GM23338 (cell line): ENCODE results near the gene SURF4. TPM values are rescaled to one million over a fixed set of nuclear protein-coding genes. Genes with fewer than 3 reads are reported as not detected.

Experiments used
- ATAC-seq: fragments of 200-7000 bp; cut with Tn5 transposase; 3 replicates; pipeline ENCODE4 v1.9.1; 2020
- DNase-seq: peaks from one replicate; pipeline ENCODE4 v3.0.0-alpha.2; 2015; ENCODE audit warnings: low spot score
- H2AFZ ChIP-seq: fragments of 200-600 bp; sonication (generic); 2 replicates; pipeline ENCODE4 v1.8.0; 2016; ENCODE audit warnings: antibody characterized with exemption, mild to moderate bottlenecking, moderate library complexity
- H3F3A ChIP-seq: fragments of 200-600 bp; sonication (generic); replicated peaks from 2 replicates; pipeline ENCODE4 v1.8.0; 2017; ENCODE audit warnings: antibody characterized with exemption, mixed run types, low read depth
- H3K27ac ChIP-seq: fragments of 200-600 bp; sonication (generic); 2 replicates; pipeline ENCODE4 v1.6.1; 2016; ENCODE audit warnings: low read depth
- H3K27me3 ChIP-seq: fragments of 200-600 bp; sonication (generic); 2 replicates; pipeline ENCODE4 v1.8.0; 2016; ENCODE audit warnings: mild to moderate bottlenecking, mixed run types, moderate library complexity; ENCODE audit not compliant: insufficient read depth
- H3K36me3 ChIP-seq: fragments of 200-600 bp; sonication (generic); 2 replicates; pipeline ENCODE4 v1.8.0; 2016; ENCODE audit warnings: mild to moderate bottlenecking; ENCODE audit not compliant: insufficient read depth
- H3K4me1 ChIP-seq: fragments of 200-600 bp; sonication (generic); 2 replicates; pipeline ENCODE4 v1.8.0; 2016; ENCODE audit warnings: mild to moderate bottlenecking, moderate library complexity; ENCODE audit not compliant: insufficient read depth
- H3K4me2 ChIP-seq: fragments of 200-600 bp; sonication (generic); 2 replicates; pipeline ENCODE4 v1.7.1; 2017; ENCODE audit warnings: mixed run types
- H3K4me3 ChIP-seq: fragments of 200-600 bp; sonication (generic); 2 replicates; pipeline ENCODE4 v1.6.1; 2016; ENCODE audit warnings: mixed run types
- H3K79me2 ChIP-seq: fragments of 200-600 bp; sonication (generic); replicated peaks from 2 replicates; pipeline ENCODE4 v1.8.0; 2017; ENCODE audit warnings: mild to moderate bottlenecking; ENCODE audit not compliant: insufficient read depth
- H3K9me2 ChIP-seq: fragments of 200-600 bp; sonication (generic); 2 replicates; pipeline ENCODE4 v1.8.0; 2017; ENCODE audit not compliant: insufficient read depth
- H4K20me1 ChIP-seq: fragments of 200-600 bp; sonication (generic); replicated peaks from 2 replicates; pipeline ENCODE4 v1.8.0; 2017; ENCODE audit warnings: mild to moderate bottlenecking; ENCODE audit not compliant: insufficient read depth
- H3K27ac Mint-ChIP-seq: 2 replicates; pipeline ENCODE4 v1.8.0; 2020; ENCODE audit warnings: inconsistent platforms, mild to moderate bottlenecking, moderate library complexity, mixed read lengths
- H3K27me3 Mint-ChIP-seq: 3 replicates; pipeline ENCODE4 v1.8.0; 2022; ENCODE audit warnings: low read depth, mild to moderate bottlenecking, moderate library complexity, mixed read lengths, inconsistent platforms; ENCODE audit not compliant: insufficient read depth, poor library complexity
- H3K36me3 Mint-ChIP-seq: 3 replicates; pipeline ENCODE4 v1.8.0; 2021; ENCODE audit warnings: low read depth, mild to moderate bottlenecking, inconsistent platforms, moderate library complexity, mixed read lengths
- H3K4me1 Mint-ChIP-seq: 3 replicates; pipeline ENCODE4 v1.8.0; 2020; ENCODE audit warnings: mild to moderate bottlenecking, inconsistent platforms, mixed read lengths
- H3K4me3 Mint-ChIP-seq: 3 replicates; pipeline ENCODE4 v1.8.0; 2021; ENCODE audit warnings: moderate library complexity, mild to moderate bottlenecking, inconsistent platforms, mixed read lengths
- H3K9me3 Mint-ChIP-seq: 3 replicates; pipeline ENCODE4 v1.8.0; 2020; ENCODE audit warnings: moderate library complexity, mild to moderate bottlenecking, inconsistent platforms, mixed read lengths
- JUNB ChIP-seq: IDR thresholded peaks from one replicate; pipeline ENCODE4 v1.6.1; 2016; ENCODE audit warnings: antibody characterized with exemption; ENCODE audit not compliant: unreplicated experiment
- NANOG ChIP-seq: IDR thresholded peaks from 2 replicates; pipeline ENCODE4 v1.6.1; 2016; ENCODE audit warnings: antibody characterized with exemption, borderline replicate concordance
- STAT1 ChIP-seq: IDR thresholded peaks from one replicate; pipeline ENCODE4 v1.6.1; 2016; ENCODE audit warnings: antibody characterized with exemption; ENCODE audit not compliant: unreplicated experiment
- ZNF114 ChIP-seq: fragments of 250-450 bp; sonication (Bioruptor Pico); IDR thresholded peaks from 2 replicates; pipeline ENCODE4 v1.5.0; 2020; ENCODE audit warnings: mild to moderate bottlenecking, moderate library complexity
- polyA plus RNA-seq: library from polyadenylated mRNA; unstranded; fragments of >200 nt; fragmentation: Nextera tagmentation; extraction: Ambion mirVana; gene quantifications from 2 replicates; pipeline ENCODE4 v1.2.1, GENCODE V29; 2016
- total RNA-seq: library from RNA; depleted of rRNA; stranded (reverse); fragments of >200 nt; shearing (Covaris generic); gene quantifications from 2 replicates; pipeline ENCODE4 v1.2.3, GENCODE V29; 2014
- TF ChIP-seq, protein P1 (sequence below), 2 experiments: fragments of 200-600 bp in 1 of 2; sonication (generic) in 1 of 2; conservative IDR thresholded peaks; 2 replicates each; pipeline versions ENCODE4 v1.5.1 to v1.6.1; 2016 to 2017; ENCODE audit warnings: antibody characterized with exemption in 2 of 2, low read depth in 2 of 2, mild to moderate bottlenecking in 2 of 2, moderate library complexity in 1 of 2
- TF ChIP-seq, protein P2 (sequence below): IDR thresholded peaks from one replicate; pipeline ENCODE4 v1.6.1; 2018; ENCODE audit warnings: antibody characterized with exemption; ENCODE audit not compliant: unreplicated experiment

Gene SURF4
- total and polyA plus RNA-seq, 2 experiments from 2014 or later: 66.3 to 242 TPM

DNA sequence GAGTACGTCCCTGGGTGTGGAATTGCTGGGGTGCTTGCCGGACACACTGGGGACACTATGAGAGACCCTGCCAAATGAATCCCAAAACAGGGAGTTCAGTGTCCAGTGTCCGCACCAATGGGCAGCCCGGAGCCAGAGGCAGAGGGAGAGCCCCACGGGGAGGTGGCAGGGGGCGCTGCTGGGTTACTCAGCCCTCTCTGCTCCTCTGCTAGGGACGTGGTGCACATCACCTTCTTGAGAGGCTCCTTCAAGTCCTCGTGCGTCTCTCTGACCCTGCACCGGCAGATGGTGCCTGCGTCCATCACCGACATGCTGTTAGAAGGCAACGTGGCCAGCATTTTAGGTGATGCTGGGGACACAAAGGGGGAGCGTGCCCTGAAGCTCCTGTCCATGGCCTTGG is 21.1 kb upstream of the SURF4 start:
- Histone ChIP-seq H3K4me1 (no peaks in the 10 kb centered on the region), H3K27me3 (no peaks in the 10 kb centered on the region), H3K36me3 (no peaks in the 10 kb centered on the region), H3K9me2 (no peaks in the 10 kb centered on the region), H3K79me2 (no peaks in the 10 kb centered on the region), H3K4me2 (no peak overlapping the region), H3K4me3 (no peak overlapping the region), H3F3A (no peaks in the 10 kb centered on the region), H3K27ac (no peak overlapping the region), H2AFZ (no peak overlapping the region), H4K20me1 (no peaks in the 10 kb centered on the region)
- TF ChIP-seq, protein P1, sequence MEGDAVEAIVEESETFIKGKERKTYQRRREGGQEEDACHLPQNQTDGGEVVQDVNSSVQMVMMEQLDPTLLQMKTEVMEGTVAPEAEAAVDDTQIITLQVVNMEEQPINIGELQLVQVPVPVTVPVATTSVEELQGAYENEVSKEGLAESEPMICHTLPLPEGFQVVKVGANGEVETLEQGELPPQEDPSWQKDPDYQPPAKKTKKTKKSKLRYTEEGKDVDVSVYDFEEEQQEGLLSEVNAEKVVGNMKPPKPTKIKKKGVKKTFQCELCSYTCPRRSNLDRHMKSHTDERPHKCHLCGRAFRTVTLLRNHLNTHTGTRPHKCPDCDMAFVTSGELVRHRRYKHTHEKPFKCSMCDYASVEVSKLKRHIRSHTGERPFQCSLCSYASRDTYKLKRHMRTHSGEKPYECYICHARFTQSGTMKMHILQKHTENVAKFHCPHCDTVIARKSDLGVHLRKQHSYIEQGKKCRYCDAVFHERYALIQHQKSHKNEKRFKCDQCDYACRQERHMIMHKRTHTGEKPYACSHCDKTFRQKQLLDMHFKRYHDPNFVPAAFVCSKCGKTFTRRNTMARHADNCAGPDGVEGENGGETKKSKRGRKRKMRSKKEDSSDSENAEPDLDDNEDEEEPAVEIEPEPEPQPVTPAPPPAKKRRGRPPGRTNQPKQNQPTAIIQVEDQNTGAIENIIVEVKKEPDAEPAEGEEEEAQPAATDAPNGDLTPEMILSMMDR (conservative IDR thresholded peaks at IDR 0.05; ENCODE audit: low read depth in 2 of 2): peak; percentile 61 to 84
- TF ChIP-seq STAT1: no peak
- no peaks in the 10 kb centered on the region for H3K36me3 Mint-ChIP-seq
- ATAC-seq: peak; percentile 94
- no peaks in the 10 kb centered on the region for H3K9me3 Mint-ChIP-seq
- H3K4me1 Mint-ChIP-seq: no peaks in the 10 kb centered on the region
- no peak overlapping the region for H3K4me3 Mint-ChIP-seq
- H3K27me3 Mint-ChIP-seq: peaks cover 14% of the 10 kb centered on the region
- DNase-seq: peak; percentile 86
- no peak overlapping the region for H3K27ac Mint-ChIP-seq

DNA sequence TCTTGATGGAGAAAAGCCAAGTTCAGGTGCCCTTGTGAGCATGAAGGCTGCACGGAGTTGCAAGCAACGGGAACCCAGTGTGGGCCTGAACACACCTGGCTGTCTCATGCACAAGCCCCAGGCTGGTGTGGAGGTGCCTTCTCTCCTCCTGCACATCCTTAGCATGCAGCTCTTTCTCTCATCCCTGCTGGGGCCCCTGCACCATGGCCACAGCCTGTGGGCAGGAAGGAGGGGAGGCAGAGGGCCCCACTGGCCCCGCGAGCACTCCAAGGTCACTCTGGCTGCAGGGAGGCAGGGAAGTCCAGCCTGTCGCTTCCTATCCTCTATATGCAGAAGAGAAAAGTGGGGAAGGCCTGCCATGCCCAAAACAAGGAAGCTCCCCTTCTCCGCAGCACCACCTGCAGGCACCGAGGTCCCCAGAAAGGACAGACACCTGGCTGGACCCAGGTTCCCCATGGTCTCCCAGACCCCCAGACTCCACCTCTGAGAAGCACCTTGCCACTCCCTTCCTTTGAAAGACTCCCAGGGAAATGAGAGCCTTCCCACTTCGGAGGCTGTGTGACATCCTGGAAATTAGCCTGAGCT is 18.9 kb upstream of the SURF4 start:
- Histone ChIP-seq H3K27me3 (no peaks in the 10 kb centered on the region), H3K27ac (no peak overlapping the region), H3K79me2 (no peaks in the 10 kb centered on the region), H3F3A (no peaks in the 10 kb centered on the region), H3K36me3 (no peaks in the 10 kb centered on the region), H3K4me3 (no peak overlapping the region), H2AFZ (no peak overlapping the region), H3K4me2 (no peak overlapping the region), H3K4me1 (no peaks in the 10 kb centered on the region), H3K9me2 (no peaks in the 10 kb centered on the region), H4K20me1 (no peaks in the 10 kb centered on the region)
- peak; percentile 25 for DNase-seq
- TF ChIP-seq, protein P1 (conservative IDR thresholded peaks at IDR 0.05; ENCODE audit: low read depth in 2 of 2): peak; percentile 14 to 42; a peak in 2 of 4 replicates
- TF ChIP-seq, protein P2, sequence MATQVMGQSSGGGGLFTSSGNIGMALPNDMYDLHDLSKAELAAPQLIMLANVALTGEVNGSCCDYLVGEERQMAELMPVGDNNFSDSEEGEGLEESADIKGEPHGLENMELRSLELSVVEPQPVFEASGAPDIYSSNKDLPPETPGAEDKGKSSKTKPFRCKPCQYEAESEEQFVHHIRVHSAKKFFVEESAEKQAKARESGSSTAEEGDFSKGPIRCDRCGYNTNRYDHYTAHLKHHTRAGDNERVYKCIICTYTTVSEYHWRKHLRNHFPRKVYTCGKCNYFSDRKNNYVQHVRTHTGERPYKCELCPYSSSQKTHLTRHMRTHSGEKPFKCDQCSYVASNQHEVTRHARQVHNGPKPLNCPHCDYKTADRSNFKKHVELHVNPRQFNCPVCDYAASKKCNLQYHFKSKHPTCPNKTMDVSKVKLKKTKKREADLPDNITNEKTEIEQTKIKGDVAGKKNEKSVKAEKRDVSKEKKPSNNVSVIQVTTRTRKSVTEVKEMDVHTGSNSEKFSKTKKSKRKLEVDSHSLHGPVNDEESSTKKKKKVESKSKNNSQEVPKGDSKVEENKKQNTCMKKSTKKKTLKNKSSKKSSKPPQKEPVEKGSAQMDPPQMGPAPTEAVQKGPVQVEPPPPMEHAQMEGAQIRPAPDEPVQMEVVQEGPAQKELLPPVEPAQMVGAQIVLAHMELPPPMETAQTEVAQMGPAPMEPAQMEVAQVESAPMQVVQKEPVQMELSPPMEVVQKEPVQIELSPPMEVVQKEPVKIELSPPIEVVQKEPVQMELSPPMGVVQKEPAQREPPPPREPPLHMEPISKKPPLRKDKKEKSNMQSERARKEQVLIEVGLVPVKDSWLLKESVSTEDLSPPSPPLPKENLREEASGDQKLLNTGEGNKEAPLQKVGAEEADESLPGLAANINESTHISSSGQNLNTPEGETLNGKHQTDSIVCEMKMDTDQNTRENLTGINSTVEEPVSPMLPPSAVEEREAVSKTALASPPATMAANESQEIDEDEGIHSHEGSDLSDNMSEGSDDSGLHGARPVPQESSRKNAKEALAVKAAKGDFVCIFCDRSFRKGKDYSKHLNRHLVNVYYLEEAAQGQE: no peak
- TF ChIP-seq NANOG (no peak), JUNB (no peak), ZNF114 (CRISPR knock-in tag) (no peak)
- Mint-ChIP-seq H3K9me3 (peaks cover 15% of the 10 kb centered on the region), H3K4me3 (no peak overlapping the region), H3K27me3 (peaks cover 12% of the 10 kb centered on the region), H3K36me3 (no peaks in the 10 kb centered on the region), H3K4me1 (no peaks in the 10 kb centered on the region), H3K27ac (no peak overlapping the region)
- ATAC-seq: no peak
